Neural cell (in vitro differentiated cells): ENCODE measurements around the gene XXYLT1. TPM values are rescaled to one million over a fixed set of nuclear protein-coding genes. Genes with fewer than 3 reads are reported as not detected.

Source experiments
- H2AFZ ChIP-seq: fragments of 200-600, 300-800 bp; sonication (generic), shearing (Covaris generic); 2 replicates; pipeline ENCODE4 v1.6.0; 2014; ENCODE audit warnings: low read depth, mild to moderate bottlenecking, antibody characterized with exemption, low read length, moderate library complexity
- H3F3A ChIP-seq: fragments of 200-600 bp; shearing (Covaris generic); 2 replicates; pipeline ENCODE4 v1.6.1; 2016; ENCODE audit warnings: mild to moderate bottlenecking, moderate library complexity, mixed read lengths, antibody characterized with exemption, low read length; ENCODE audit not compliant: insufficient read depth, poor library complexity, severe bottlenecking
- H3K27ac ChIP-seq: fragments of 200-600, 300-800 bp; sonication (generic), shearing (Covaris generic); 2 replicates; pipeline ENCODE4 v1.5.1; 2014; ENCODE audit warnings: mild to moderate bottlenecking, low read length, moderate library complexity
- H3K27me3 ChIP-seq: fragments of 300-800, 200-600 bp; sonication (generic), shearing (Covaris generic); 2 replicates; pipeline ENCODE4 v1.6.0; 2014; ENCODE audit warnings: mild to moderate bottlenecking, low read depth, low read length, moderate library complexity; ENCODE audit not compliant: insufficient read depth
- H3K36me3 ChIP-seq: fragments of 300-800, 200-600 bp; sonication (generic), shearing (Covaris generic); 2 replicates; pipeline ENCODE4 v1.5.1; 2014; ENCODE audit warnings: mild to moderate bottlenecking, antibody characterized with exemption, low read length, moderate library complexity; ENCODE audit not compliant: insufficient read depth
- H3K4me2 ChIP-seq: fragments of 300-800, 200-600 bp; sonication (generic), shearing (Covaris generic); 2 replicates; pipeline ENCODE4 v1.6.0; 2014; ENCODE audit warnings: mild to moderate bottlenecking, low read length
- H3K4me3 ChIP-seq: fragments of 300-800, 200-600 bp; sonication (generic), shearing (Covaris generic); 2 replicates; pipeline ENCODE4 v1.5.1; 2014; ENCODE audit warnings: mild to moderate bottlenecking, low read length, moderate library complexity
- H3K79me2 ChIP-seq: fragments of 200-600 bp; shearing (Covaris generic); replicated peaks from 2 replicates; pipeline ENCODE4 v1.6.0; 2014; ENCODE audit warnings: mild to moderate bottlenecking, low read length, moderate library complexity; ENCODE audit not compliant: insufficient read depth
- H3K9ac ChIP-seq: fragments of 300-800, 200-600 bp; sonication (generic), shearing (Covaris generic); 2 replicates; pipeline ENCODE4 v1.6.1; 2016; ENCODE audit warnings: mild to moderate bottlenecking, low read length, mixed read lengths
- H3K9me2 ChIP-seq: fragments of 200-600 bp; shearing (Covaris generic); 2 replicates; pipeline ENCODE4 v1.6.1; 2016; ENCODE audit warnings: mild to moderate bottlenecking, low read length, mixed read lengths; ENCODE audit not compliant: insufficient read depth
- H3K9me3 ChIP-seq: fragments of 200-600, 300-800 bp; sonication (generic), shearing (Covaris generic); 2 replicates; pipeline ENCODE4 v1.6.1; 2016; ENCODE audit warnings: mild to moderate bottlenecking, mixed run types, low read length, moderate library complexity, mixed read lengths
- H4K20me1 ChIP-seq: fragments of 200-600 bp; shearing (Covaris generic); 2 replicates; pipeline ENCODE4 v1.6.1; 2016; ENCODE audit warnings: mild to moderate bottlenecking, mixed run types; ENCODE audit not compliant: insufficient read depth
- CTCF ChIP-seq: fragments of 450-650 bp; IDR thresholded peaks from 2 replicates; pipeline ENCODE4 v1.5.1; 2014; ENCODE audit warnings: antibody characterized with exemption, mild to moderate bottlenecking, moderate library complexity; ENCODE audit not compliant: poor library complexity, severe bottlenecking
- EP300 ChIP-seq: fragments of 450-650 bp; conservative IDR thresholded peaks from 2 replicates; pipeline ENCODE4 v1.6.1; 2014; ENCODE audit warnings: antibody characterized with exemption, mild to moderate bottlenecking, moderate library complexity; ENCODE audit not compliant: poor library complexity, severe bottlenecking
- EZH2 ChIP-seq: fragments of 200-600, 300-800 bp; shearing (Covaris generic), sonication (generic); IDR thresholded peaks from 2 replicates; pipeline ENCODE4 v1.6.1; 2014; ENCODE audit warnings: antibody characterized with exemption, low read length, borderline replicate concordance, mild to moderate bottlenecking; ENCODE audit not compliant: insufficient read depth, poor library complexity, severe bottlenecking
- MXI1 ChIP-seq: fragments of 450-650 bp; conservative IDR thresholded peaks from 2 replicates; pipeline ENCODE4 v1.6.1; 2014; ENCODE audit warnings: antibody characterized with exemption, mild to moderate bottlenecking; ENCODE audit not compliant: poor library complexity, severe bottlenecking
- POLR2AphosphoS5 ChIP-seq: IDR thresholded peaks from 2 replicates; pipeline ENCODE4 v1.6.1; 2012
- RAD21 ChIP-seq: fragments of 450-650 bp; conservative IDR thresholded peaks from 2 replicates; pipeline ENCODE4 v1.6.1; 2014; ENCODE audit warnings: antibody characterized with exemption, mild to moderate bottlenecking, moderate library complexity
- SMC3 ChIP-seq: fragments of 450-650 bp; conservative IDR thresholded peaks from 2 replicates; pipeline ENCODE4 v1.6.1; 2014; ENCODE audit warnings: antibody characterized with exemption, mild to moderate bottlenecking, moderate library complexity; ENCODE audit not compliant: poor library complexity
- TAF1 ChIP-seq: IDR thresholded peaks from 2 replicates; pipeline ENCODE4 v1.6.1; 2012; ENCODE audit warnings: low read depth
- polyA plus RNA-seq: library from polyadenylated mRNA; depleted of rRNA; stranded (reverse); fragments of >200 nt; gene quantifications from 2 replicates; pipeline ENCODE4 v1.2.3, GENCODE V29; 2014
- TF ChIP-seq, protein P1 (sequence below): IDR thresholded peaks from 2 replicates; pipeline ENCODE4 v1.6.1; 2012; ENCODE audit warnings: borderline replicate concordance

Gene XXYLT1
- polyA plus RNA-seq, 1 donor from 2014 or later = 25.4 TPM

GRCh38 chr3:195075941-195076875 lies 194.8 kb downstream of the XXYLT1 start:
- Histone ChIP-seq H3K4me3 (no peak overlapping the region), H2AFZ (no peak overlapping the region), H3K9me2 (no peaks in the 10 kb centered on the region), H3K4me2 (no peak overlapping the region), H3K36me3 (no peaks in the 10 kb centered on the region), H4K20me1 (no peaks in the 10 kb centered on the region), H3F3A (no peaks in the 10 kb centered on the region), H3K27me3 (no peaks in the 10 kb centered on the region), H3K27ac (no peak overlapping the region), H3K9me3 (no peaks in the 10 kb centered on the region), H3K9ac (no peak overlapping the region), H3K79me2 (no peaks in the 10 kb centered on the region)
- TF ChIP-seq, protein P1, sequence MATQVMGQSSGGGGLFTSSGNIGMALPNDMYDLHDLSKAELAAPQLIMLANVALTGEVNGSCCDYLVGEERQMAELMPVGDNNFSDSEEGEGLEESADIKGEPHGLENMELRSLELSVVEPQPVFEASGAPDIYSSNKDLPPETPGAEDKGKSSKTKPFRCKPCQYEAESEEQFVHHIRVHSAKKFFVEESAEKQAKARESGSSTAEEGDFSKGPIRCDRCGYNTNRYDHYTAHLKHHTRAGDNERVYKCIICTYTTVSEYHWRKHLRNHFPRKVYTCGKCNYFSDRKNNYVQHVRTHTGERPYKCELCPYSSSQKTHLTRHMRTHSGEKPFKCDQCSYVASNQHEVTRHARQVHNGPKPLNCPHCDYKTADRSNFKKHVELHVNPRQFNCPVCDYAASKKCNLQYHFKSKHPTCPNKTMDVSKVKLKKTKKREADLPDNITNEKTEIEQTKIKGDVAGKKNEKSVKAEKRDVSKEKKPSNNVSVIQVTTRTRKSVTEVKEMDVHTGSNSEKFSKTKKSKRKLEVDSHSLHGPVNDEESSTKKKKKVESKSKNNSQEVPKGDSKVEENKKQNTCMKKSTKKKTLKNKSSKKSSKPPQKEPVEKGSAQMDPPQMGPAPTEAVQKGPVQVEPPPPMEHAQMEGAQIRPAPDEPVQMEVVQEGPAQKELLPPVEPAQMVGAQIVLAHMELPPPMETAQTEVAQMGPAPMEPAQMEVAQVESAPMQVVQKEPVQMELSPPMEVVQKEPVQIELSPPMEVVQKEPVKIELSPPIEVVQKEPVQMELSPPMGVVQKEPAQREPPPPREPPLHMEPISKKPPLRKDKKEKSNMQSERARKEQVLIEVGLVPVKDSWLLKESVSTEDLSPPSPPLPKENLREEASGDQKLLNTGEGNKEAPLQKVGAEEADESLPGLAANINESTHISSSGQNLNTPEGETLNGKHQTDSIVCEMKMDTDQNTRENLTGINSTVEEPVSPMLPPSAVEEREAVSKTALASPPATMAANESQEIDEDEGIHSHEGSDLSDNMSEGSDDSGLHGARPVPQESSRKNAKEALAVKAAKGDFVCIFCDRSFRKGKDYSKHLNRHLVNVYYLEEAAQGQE = no peak
- TF ChIP-seq MXI1 (no peak), EZH2 (no peak), SMC3 (no peak), CTCF (no peak), TAF1 (no peak), POLR2AphosphoS5 (no peak), RAD21 (no peak), EP300 (no peak)

GRCh38 chr3:195075199-195075940 lies 195.6 kb downstream of the XXYLT1 start:
- Histone ChIP-seq H3K27ac (no peak overlapping the region), H3K27me3 (no peaks in the 10 kb centered on the region), H2AFZ (no peak overlapping the region), H3K36me3 (no peaks in the 10 kb centered on the region), H4K20me1 (no peaks in the 10 kb centered on the region), H3F3A (no peaks in the 10 kb centered on the region), H3K4me3 (no peak overlapping the region), H3K9ac (no peak overlapping the region), H3K9me3 (no peaks in the 10 kb centered on the region), H3K79me2 (no peaks in the 10 kb centered on the region), H3K9me2 (no peaks in the 10 kb centered on the region), H3K4me2 (no peak overlapping the region)
- TF ChIP-seq RAD21 (no peak), EZH2 (no peak), TAF1 (no peak), SMC3 (no peak), CTCF (no peak), MXI1 (no peak)
- TF ChIP-seq, protein P1 = no peak
